Right atrium auricular region (tissue), 2 donors: ENCODE data around the gene UVRAG. TPM values are rescaled to one million over a fixed set of nuclear protein-coding genes. Genes with fewer than 3 reads are reported as not detected.

Experiments used
- DNase-seq: peaks from one replicate; pipeline ENCODE4 v3.0.0-alpha.2; 2019; ENCODE audit warnings: low spot score
- H3K27ac ChIP-seq, 2 donors: fragments of 200-600 bp; sonication (generic); 1 replicate in 1 of 2; 2 replicates in 1 of 2; pipeline ENCODE4 v1.5.1; 2016 to 2019
- H3K27me3 ChIP-seq, 2 donors: fragments of 200-600 bp; sonication (generic); one replicate each; pipeline versions ENCODE4 v1.5.1 to v1.6.0; 2017 to 2019
- H3K36me3 ChIP-seq: fragments of 200-600 bp; sonication (generic); one replicate; pipeline ENCODE4 v1.5.1; 2016
- H3K4me1 ChIP-seq, 2 donors: fragments of 200-600 bp; sonication (generic); one replicate each; pipeline versions ENCODE4 v1.5.1 to v1.6.0; 2017 to 2019
- H3K4me3 ChIP-seq, 2 donors: fragments of 200-600 bp; sonication (generic); 1 replicate in 1 of 2; 2 replicates in 1 of 2; pipeline ENCODE4 v1.5.1; 2017 to 2019; ENCODE audit warnings: mild to moderate bottlenecking in 1 of 2, moderate library complexity in 1 of 2
- H3K9me3 ChIP-seq, 2 donors: fragments of 200-600 bp; sonication (generic); one replicate each; pipeline ENCODE4 v1.5.1; 2019
- total RNA-seq, 2 donors: library from RNA; depleted of rRNA; stranded (reverse); fragments of >200 nt; gene quantifications; one replicate each; pipeline ENCODE4 v1.1.0, GENCODE V29; 2016
- TF ChIP-seq, protein P1 (sequence below), 2 donors: fragments of 200-600 bp; sonication (generic); IDR thresholded peaks; one replicate each; pipeline ENCODE4 v1.5.1; 2019; ENCODE audit warnings: antibody characterized with exemption in 2 of 2

Gene UVRAG
- total RNA-seq, 2 donors from 2014 or later, result 13.2 to 13.9 TPM

DNA sequence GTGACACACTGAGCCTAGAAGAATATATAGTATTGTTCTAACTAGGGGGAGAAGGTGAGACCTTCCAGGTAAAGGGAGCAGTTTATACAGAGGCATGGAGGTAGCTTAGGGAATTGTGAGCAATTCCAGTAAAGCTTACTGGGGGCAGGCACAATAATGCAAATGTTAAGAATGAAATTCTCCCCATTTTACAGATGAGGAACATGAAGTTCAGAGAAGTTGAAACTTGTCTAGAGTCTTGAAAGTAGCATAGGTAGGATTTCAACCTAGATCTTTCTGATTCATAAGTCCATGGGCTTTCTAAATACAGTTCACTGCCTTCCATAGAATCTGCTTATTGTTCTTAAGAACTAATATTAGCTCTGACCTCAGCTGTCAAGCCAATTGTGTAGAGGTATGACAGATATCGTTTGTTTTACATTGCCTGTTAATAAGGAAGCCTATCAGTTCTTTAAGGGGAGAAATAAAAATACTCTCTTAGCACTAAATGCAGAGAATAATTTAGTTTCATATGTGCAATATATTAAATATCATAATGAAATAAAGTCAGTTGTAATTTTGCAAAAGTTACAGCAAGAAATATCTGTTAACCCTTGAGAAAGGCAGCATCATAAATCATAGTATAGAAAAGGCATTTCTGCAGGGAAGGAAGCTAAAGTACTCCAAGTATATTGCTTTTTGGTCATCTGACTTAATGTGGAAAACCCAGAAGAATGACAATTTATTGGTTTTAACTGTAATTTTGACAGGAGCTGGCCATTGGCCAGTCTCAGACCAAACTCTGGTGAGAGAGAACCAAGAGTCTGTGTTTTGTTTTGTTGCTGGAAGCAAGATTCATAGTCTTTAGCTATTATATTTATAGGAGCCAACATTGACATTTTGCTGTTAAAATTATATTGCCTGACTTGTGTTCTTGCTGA, 181.8 kb downstream of the UVRAG start:
- H3K4me1 ChIP-seq, result no peaks in the 10 kb centered on the region
- no peak overlapping the region for H3K27ac ChIP-seq
- H3K4me3 ChIP-seq, result no peak overlapping the region
- H3K9me3 ChIP-seq, result peaks cover 0 to 15% of the 10 kb centered on the region in 2 donors
- no peaks in the 10 kb centered on the region for H3K27me3 ChIP-seq
- no peak for DNase-seq
- TF ChIP-seq, protein P1, sequence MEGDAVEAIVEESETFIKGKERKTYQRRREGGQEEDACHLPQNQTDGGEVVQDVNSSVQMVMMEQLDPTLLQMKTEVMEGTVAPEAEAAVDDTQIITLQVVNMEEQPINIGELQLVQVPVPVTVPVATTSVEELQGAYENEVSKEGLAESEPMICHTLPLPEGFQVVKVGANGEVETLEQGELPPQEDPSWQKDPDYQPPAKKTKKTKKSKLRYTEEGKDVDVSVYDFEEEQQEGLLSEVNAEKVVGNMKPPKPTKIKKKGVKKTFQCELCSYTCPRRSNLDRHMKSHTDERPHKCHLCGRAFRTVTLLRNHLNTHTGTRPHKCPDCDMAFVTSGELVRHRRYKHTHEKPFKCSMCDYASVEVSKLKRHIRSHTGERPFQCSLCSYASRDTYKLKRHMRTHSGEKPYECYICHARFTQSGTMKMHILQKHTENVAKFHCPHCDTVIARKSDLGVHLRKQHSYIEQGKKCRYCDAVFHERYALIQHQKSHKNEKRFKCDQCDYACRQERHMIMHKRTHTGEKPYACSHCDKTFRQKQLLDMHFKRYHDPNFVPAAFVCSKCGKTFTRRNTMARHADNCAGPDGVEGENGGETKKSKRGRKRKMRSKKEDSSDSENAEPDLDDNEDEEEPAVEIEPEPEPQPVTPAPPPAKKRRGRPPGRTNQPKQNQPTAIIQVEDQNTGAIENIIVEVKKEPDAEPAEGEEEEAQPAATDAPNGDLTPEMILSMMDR (IDR thresholded peaks at IDR 0.05), result no peak
- H3K36me3 ChIP-seq, result no peaks in the 10 kb centered on the region

DNA sequence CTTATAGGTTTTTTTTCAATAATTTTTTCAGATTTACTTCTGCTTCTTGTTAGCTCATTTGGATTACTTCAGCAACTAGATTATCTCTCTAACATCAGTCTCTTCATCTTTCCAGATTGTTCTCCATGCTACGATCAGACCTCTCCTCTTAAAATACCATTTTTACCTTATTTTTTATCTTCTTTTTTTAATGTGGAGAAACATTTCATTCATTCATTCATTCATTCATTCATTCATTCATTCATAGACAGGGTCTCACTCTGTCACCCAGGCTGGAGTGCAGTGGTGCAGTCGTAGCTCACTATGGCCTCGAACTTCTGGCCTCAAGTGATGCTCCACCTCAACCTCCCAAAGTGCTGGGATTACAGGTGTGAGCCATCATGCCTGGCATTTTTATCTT, 189.4 kb downstream of the UVRAG start:
- peaks cover 18% of the 10 kb centered on the region for H3K36me3 ChIP-seq

DNA sequence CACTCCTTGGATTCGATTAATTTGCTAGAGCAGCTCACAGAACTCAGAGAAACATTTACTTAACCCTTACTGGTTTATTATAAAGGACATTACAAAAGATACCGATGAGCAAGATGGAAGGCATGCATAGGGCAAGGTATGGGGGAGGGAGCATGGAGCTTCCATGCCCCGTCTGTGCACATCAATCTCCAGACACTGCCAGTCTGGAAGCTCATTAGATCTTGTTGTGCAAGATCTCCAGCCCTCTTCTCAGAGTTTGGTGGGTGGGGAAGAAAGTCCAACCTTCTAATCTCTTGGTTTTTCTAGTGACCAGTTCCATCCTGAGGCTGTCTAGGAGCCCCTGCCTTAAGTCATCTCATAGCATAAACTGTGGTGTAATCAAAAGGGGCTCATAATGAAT, 190.7 kb downstream of the UVRAG start:
- H3K36me3 ChIP-seq, result peaks cover 18% of the 10 kb centered on the region
- H3K4me1 ChIP-seq, result no peaks in the 10 kb centered on the region
- no peaks in the 10 kb centered on the region for H3K27me3 ChIP-seq
- no peak for DNase-seq
- TF ChIP-seq, protein P1 (IDR thresholded peaks at IDR 0.05), result no peak
- no peak overlapping the region for H3K27ac ChIP-seq
- no peak overlapping the region for H3K4me3 ChIP-seq
- peaks cover 0 to 12% of the 10 kb centered on the region in 2 donors for H3K9me3 ChIP-seq

More for the DNA sequence above, 189.4 kb downstream of the UVRAG start:
- DNase-seq, result no peak
- H3K27me3 ChIP-seq, result no peaks in the 10 kb centered on the region
- TF ChIP-seq, protein P1 (IDR thresholded peaks at IDR 0.05), result no peak
- no peaks in the 10 kb centered on the region for H3K4me1 ChIP-seq
- peaks cover 0 to 17% of the 10 kb centered on the region in 2 donors for H3K9me3 ChIP-seq
- H3K4me3 ChIP-seq, result no peak overlapping the region
- no peak overlapping the region for H3K27ac ChIP-seq

DNA sequence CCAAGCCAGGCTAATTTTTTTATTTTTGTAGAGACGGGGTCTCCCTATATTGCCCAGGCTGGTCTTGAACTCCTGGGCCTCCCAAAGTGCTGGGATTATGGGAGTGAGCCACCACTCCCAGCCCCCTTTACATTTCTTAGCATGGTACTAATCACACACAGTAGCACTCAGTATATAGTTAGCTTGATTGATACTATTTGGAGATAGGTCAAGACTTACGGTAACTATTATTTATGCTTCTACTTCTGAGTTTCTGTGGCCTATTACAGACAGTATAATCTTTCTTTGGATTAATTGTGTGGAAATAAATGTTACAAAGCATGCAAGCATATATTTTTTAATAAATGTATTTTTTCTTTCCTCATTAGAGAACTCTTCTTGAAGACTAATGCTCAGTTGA, 192.2 kb downstream of the UVRAG start:
- TF ChIP-seq, protein P1 (IDR thresholded peaks at IDR 0.05), result no peak
- Histone ChIP-seq H3K36me3 (peaks cover 18% of the 10 kb centered on the region), H3K4me1 (no peaks in the 10 kb centered on the region), H3K4me3 (no peak overlapping the region), H3K27ac (no peak overlapping the region), H3K9me3 (no peaks in the 10 kb centered on the region), H3K27me3 (no peaks in the 10 kb centered on the region)
- no peak for DNase-seq

DNA sequence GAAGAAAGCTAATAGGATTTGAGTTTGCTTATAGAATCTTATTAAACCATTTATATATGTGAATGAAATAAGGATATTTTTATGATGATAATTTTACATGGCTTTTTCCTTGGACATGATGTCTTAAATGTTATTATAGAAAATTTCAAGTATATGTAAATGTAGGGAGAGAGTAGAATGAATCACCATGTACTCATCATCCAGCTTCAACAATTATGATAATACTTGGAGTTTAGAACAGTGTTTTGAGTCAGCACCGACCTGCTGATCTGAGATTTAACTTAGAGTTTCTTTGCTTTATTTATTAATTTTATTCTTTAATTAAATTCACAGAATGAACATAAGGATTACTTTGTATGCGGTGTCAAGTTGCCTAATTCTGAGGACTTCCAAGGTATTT, 193.5 kb downstream of the UVRAG start:
- Histone ChIP-seq H3K27me3 (no peaks in the 10 kb centered on the region), H3K4me3 (no peak overlapping the region), H3K27ac (no peak overlapping the region), H3K4me1 (no peaks in the 10 kb centered on the region), H3K36me3 (peaks cover 18% of the 10 kb centered on the region), H3K9me3 (no peaks in the 10 kb centered on the region)
- DNase-seq, result no peak
- TF ChIP-seq, protein P1 (IDR thresholded peaks at IDR 0.05), result no peak
